SK-N-SH (cell line): ENCODE results near the gene DENND6B. TPM values are rescaled to one million over a fixed set of nuclear protein-coding genes. Genes with fewer than 3 reads are reported as not detected.

Experiments used
- CTCF ChIA-PET: fragments of 300-600, 350-600 bp; formaldehyde crosslinking; extraction: SDS; loops from one replicate; lab custom pipeline; 2021; lab: Yijun Ruan, JAX
- POLR2A ChIA-PET: fragments of 350-600 bp; sonication (Branson Sonifier 250); formaldehyde crosslinking; extraction: SDS; loops from one replicate; lab custom pipeline; 2020; ENCODE audit warnings: antibody characterized with exemption, inconsistent platforms; lab: Yijun Ruan, JAX
- DNase-seq: peaks from one replicate; pipeline ENCODE4 v3.0.0; 2012
- H2AFZ ChIP-seq: fragments of 200-600 bp; sonication (generic); 2 replicates; pipeline ENCODE4 v1.8.1; 2016; ENCODE audit warnings: antibody characterized with exemption, mild to moderate bottlenecking, low read depth
- H3F3A ChIP-seq: fragments of 200-600 bp; sonication (generic); replicated peaks from 2 replicates; pipeline ENCODE3; 2016; ENCODE audit warnings: antibody characterized with exemption, mild to moderate bottlenecking; ENCODE audit not compliant: insufficient read depth
- H3K27ac ChIP-seq, 2 experiments: fragments of 200-500 bp in 1 of 2; fragments of 200-600 bp in 1 of 2; sonication (Bioruptor generic) in 1 of 2; sonication (generic), shearing (Covaris generic) in 1 of 2; 2 replicates each; pipeline versions ENCODE4 v1.5.1 to v1.6.1; 2014 to 2016; ENCODE audit warnings: low read depth in 2 of 2, inconsistent platforms in 1 of 2, low read length in 1 of 2, mild to moderate bottlenecking in 1 of 2, mixed read lengths in 1 of 2
- H3K27me3 ChIP-seq: fragments of 200-600 bp; sonication (generic), shearing (Covaris generic); 2 replicates; pipeline ENCODE4 v1.6.1; 2016; ENCODE audit warnings: mixed run types; ENCODE audit not compliant: insufficient read depth
- H3K36me3 ChIP-seq, 2 experiments: fragments of 200-500 bp in 1 of 2; fragments of 200-600 bp in 1 of 2; sonication (Bioruptor generic) in 1 of 2; sonication (generic) in 1 of 2; replicated peaks in 1 of 2; 2 replicates each; pipeline versions ENCODE3 to v1.5.1; 2014 to 2016; ENCODE audit warnings: low read length in 1 of 2, mild to moderate bottlenecking in 1 of 2; ENCODE audit not compliant: insufficient read depth in 2 of 2, control insufficient read depth in 1 of 2
- H3K4me1 ChIP-seq, 2 experiments: fragments of 200-500 bp in 1 of 2; fragments of 200-600 bp in 1 of 2; sonication (Bioruptor generic) in 1 of 2; sonication (generic), shearing (Covaris generic) in 1 of 2; 2 replicates each; pipeline versions ENCODE4 v1.5.1 to v1.6.1; 2014 to 2016; ENCODE audit warnings: low read depth in 1 of 2, low read length in 1 of 2, mixed run types in 1 of 2; ENCODE audit not compliant: insufficient read depth in 2 of 2, control insufficient read depth in 1 of 2
- H3K4me2 ChIP-seq: fragments of 200-600 bp; sonication (generic), shearing (Covaris generic); 2 replicates; pipeline ENCODE4 v1.6.1; 2017; ENCODE audit warnings: mixed run types
- H3K4me3 ChIP-seq, 2 experiments: fragments of 200-500 bp in 1 of 2; fragments of 200-600 bp in 1 of 2; sonication (Bioruptor generic) in 1 of 2; sonication (generic), shearing (Covaris generic) in 1 of 2; 2 replicates each; pipeline versions ENCODE4 v1.5.1 to v1.8.1; 2014 to 2016; ENCODE audit warnings: low read depth in 2 of 2, inconsistent platforms in 1 of 2, low read length in 1 of 2, mild to moderate bottlenecking in 1 of 2, mixed read lengths in 1 of 2, moderate library complexity in 1 of 2
- H3K79me2 ChIP-seq: fragments of 200-600 bp; sonication (generic); 2 replicates; pipeline ENCODE4 v1.8.1; 2017; ENCODE audit warnings: mild to moderate bottlenecking; ENCODE audit not compliant: insufficient read depth
- H3K9ac ChIP-seq: fragments of 200-600 bp; sonication (generic); 2 replicates; pipeline ENCODE4 v1.6.1; 2017; ENCODE audit warnings: mixed run types
- H3K9me2 ChIP-seq: fragments of 200-600 bp; sonication (generic); 2 replicates; pipeline ENCODE4 v1.6.1; 2017; ENCODE audit warnings: mixed run types
- H3K9me3 ChIP-seq: fragments of 200-600 bp; sonication (generic); 2 replicates; pipeline ENCODE4 v1.6.1; 2017; ENCODE audit warnings: mixed run types, mild to moderate bottlenecking, moderate library complexity
- H4K20me1 ChIP-seq: fragments of 200-600 bp; sonication (generic); 2 replicates; pipeline ENCODE4 v1.6.1; 2017; ENCODE audit warnings: mild to moderate bottlenecking, mixed run types; ENCODE audit not compliant: insufficient read depth
- CTCF ChIP-seq: fragments of 200-600 bp; sonication (generic); IDR thresholded peaks from 2 replicates; pipeline ENCODE4 v1.6.1; 2017; ENCODE audit warnings: antibody characterized with exemption, mild to moderate bottlenecking, moderate library complexity
- EP300 ChIP-seq, 2 experiments: IDR thresholded peaks; 2 replicates each; pipeline versions ENCODE4 v1.4.0 to v1.6.1; 2012; ENCODE audit warnings: borderline replicate concordance in 1 of 2, low read depth in 1 of 2, low read length in 1 of 2
- FOXJ3 ChIP-seq: sonication (generic); formaldehyde crosslinking; IDR thresholded peaks from 2 replicates; pipeline ENCODE4 v1.5.1; 2020; ENCODE audit warnings: mild to moderate bottlenecking, missing genetic modification reagents
- MXI1 ChIP-seq: IDR thresholded peaks from 2 replicates; pipeline ENCODE4 v1.6.1; 2012; ENCODE audit warnings: mild to moderate bottlenecking, low read depth, low read length, improper control_type of control experiment
- POLR2AphosphoS5 ChIP-seq: IDR thresholded peaks from 2 replicates; pipeline ENCODE4 v1.6.1; 2012; ENCODE audit warnings: low read depth, low read length
- RCOR1 ChIP-seq: fragments of 150-350 bp; IDR thresholded peaks from 2 replicates; pipeline ENCODE4 v1.6.1; 2017; ENCODE audit warnings: antibody characterized with exemption, low read length
- REST ChIP-seq: IDR thresholded peaks from 2 replicates; pipeline ENCODE4 v1.6.1; 2012; ENCODE audit warnings: mild to moderate bottlenecking, low read depth, low read length, moderate library complexity
- RXRA ChIP-seq: IDR thresholded peaks from 2 replicates; pipeline ENCODE4 v1.4.0; 2012; ENCODE audit warnings: low read depth, mild to moderate bottlenecking, borderline replicate concordance
- SMC3 ChIP-seq: IDR thresholded peaks from 2 replicates; pipeline ENCODE4 v1.6.1; 2012; ENCODE audit warnings: low read depth, low read length, improper control_type of control experiment
- USF1 ChIP-seq: IDR thresholded peaks from 2 replicates; pipeline ENCODE4 v1.4.0; 2012; ENCODE audit warnings: low read depth, borderline replicate concordance
- ZBTB33 ChIP-seq: IDR thresholded peaks from 2 replicates; pipeline ENCODE4 v1.4.0; 2012; ENCODE audit warnings: low read depth, borderline replicate concordance
- WGBS: methylation state at CpG from one replicate; pipeline ENCODE4 v1.1.6; 2017; ENCODE audit warnings: low lambda C conversion rate; 5-methylcytosine and 5-hydroxymethylcytosine counted together
- polyA plus RNA-seq, 3 experiments: library from polyadenylated mRNA; depleted of rRNA; stranded (reverse); fragments of >200 nt; gene quantifications; 2 replicates each; pipeline ENCODE4 v1.2.3, GENCODE V29; 2012

Gene DENND6B
- polyA plus RNA-seq, 1 of the 3 experiments (the other 2 are of a cell fraction) = 5.6 TPM

GRCh38 chr22:50271519-50271970 is 55.3 kb downstream of the DENND6B start:
- DNase-seq = peak; percentile 93
- Histone ChIP-seq H3K9ac (peak overlapping the region; percentile 66; the same call in 1 of the 2 replicates), H3K4me1 (peaks cover 7 to 23% of the 10 kb centered on the region in 2 experiments; a peak in 2 of 4 replicates), H3K4me3 (peak overlapping the region; percentile 60 to 71), H3F3A (peaks cover 36% of the 10 kb centered on the region), H3K79me2 (no peaks in the 10 kb centered on the region), H3K9me2 (no peaks in the 10 kb centered on the region), H3K27ac (peak overlapping the region; percentile 53 to 85; a peak in 3 of 4 replicates), H3K9me3 (no peaks in the 10 kb centered on the region), H3K4me2 (peak overlapping the region; percentile 98), H2AFZ (no peak overlapping the region), H3K36me3 (peaks cover 8 to 26% of the 10 kb centered on the region in 2 experiments), H3K27me3 (no peaks in the 10 kb centered on the region), H4K20me1 (peaks cover 27% of the 10 kb centered on the region; the same call in 1 of the 2 replicates)
- ChIA-PET POLR2A (interaction anchor here (0.6 to 1.1 kb wide), 3 partner anchors 23 to 99 kb away, joined by 3 read pairs; no protein-coding TSS in a partner anchor), CTCF (interaction anchor here (1.2 to 11.4 kb wide), 6 partner anchors 9 to 71 kb away, joined by 4 to 101 read pairs (median 42); partner anchors contain the start of genes DENND6B, HDAC10, MAPK12 and PPP6R2)
- no peak for TF ChIP-seq SMC3
- no peak for TF ChIP-seq RCOR1
- TF ChIP-seq ZBTB33 = no peak
- 0 out of 2 replicates have a peak, but pooled peaks have one; percentile 69 for TF ChIP-seq REST
- TF ChIP-seq FOXJ3 (CRISPR knock-in tag) = no peak
- no peak for TF ChIP-seq EP300 (IDR thresholded peaks at IDR 0.05; ENCODE audit: borderline replicate concordance in 1 of 2, low read depth in 1 of 2, low read length in 1 of 2)
- TF ChIP-seq USF1 = no peak
- peak; percentile 27; the same call in 1 of the 2 replicates for TF ChIP-seq CTCF
- peak; percentile 58; the same call in 1 of the 2 replicates for TF ChIP-seq MXI1
- 0 out of 2 replicates have a peak, but pooled peaks have one; percentile 19 for TF ChIP-seq POLR2AphosphoS5
- TF ChIP-seq RXRA = no peak
- WGBS = no CpG with 5 or more reads among the region's 45 CpGs
